ENCODE results near the gene KCNK18. TPM values are rescaled to one million over a fixed set of nuclear protein-coding genes. Genes with fewer than 3 reads are reported as not detected.
A peak's percentile ranks its signal among the peaks of the same experiment; 100 is the strongest.

The KCNK18 gene
- total RNA-seq, 1 donor = not detected

DNA sequence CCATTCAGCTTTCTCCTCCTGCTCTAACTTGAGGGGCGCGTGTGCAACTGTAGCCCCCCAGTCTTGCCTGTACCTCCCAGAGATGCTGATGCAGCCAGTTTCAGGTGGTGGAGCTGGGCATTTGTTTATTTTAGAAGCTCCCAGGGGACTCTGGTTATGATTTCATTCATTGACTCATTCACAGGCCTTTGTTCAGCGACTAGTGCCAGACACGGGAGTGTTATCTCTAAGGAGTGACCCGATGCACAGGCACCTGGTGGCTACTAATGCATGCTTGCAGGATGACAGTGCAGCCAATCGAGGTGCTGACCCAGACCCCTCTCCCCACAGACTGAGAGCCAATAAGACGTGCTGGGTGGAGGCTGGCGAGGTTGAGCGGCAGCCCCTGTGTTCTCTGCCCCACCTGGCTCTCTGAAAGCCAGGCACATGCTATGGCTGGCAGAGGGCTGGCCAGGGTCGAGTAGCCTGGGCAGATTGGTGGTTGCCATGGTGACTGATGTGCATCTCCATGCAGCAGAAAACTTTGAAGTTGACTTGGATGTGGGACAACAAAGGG, 23.9 kb downstream of the KCNK18 start:
- DNase-seq (ENCODE audit: low read depth) = peak; percentile 24
- TF ChIP-seq, protein P1, sequence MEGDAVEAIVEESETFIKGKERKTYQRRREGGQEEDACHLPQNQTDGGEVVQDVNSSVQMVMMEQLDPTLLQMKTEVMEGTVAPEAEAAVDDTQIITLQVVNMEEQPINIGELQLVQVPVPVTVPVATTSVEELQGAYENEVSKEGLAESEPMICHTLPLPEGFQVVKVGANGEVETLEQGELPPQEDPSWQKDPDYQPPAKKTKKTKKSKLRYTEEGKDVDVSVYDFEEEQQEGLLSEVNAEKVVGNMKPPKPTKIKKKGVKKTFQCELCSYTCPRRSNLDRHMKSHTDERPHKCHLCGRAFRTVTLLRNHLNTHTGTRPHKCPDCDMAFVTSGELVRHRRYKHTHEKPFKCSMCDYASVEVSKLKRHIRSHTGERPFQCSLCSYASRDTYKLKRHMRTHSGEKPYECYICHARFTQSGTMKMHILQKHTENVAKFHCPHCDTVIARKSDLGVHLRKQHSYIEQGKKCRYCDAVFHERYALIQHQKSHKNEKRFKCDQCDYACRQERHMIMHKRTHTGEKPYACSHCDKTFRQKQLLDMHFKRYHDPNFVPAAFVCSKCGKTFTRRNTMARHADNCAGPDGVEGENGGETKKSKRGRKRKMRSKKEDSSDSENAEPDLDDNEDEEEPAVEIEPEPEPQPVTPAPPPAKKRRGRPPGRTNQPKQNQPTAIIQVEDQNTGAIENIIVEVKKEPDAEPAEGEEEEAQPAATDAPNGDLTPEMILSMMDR (IDR thresholded peaks at IDR 0.05; ENCODE audit: insufficient read depth, low read length) = no peak
- no peak overlapping the region for H3K4me3 ChIP-seq (ENCODE audit: low read depth, low read length)

DNA sequence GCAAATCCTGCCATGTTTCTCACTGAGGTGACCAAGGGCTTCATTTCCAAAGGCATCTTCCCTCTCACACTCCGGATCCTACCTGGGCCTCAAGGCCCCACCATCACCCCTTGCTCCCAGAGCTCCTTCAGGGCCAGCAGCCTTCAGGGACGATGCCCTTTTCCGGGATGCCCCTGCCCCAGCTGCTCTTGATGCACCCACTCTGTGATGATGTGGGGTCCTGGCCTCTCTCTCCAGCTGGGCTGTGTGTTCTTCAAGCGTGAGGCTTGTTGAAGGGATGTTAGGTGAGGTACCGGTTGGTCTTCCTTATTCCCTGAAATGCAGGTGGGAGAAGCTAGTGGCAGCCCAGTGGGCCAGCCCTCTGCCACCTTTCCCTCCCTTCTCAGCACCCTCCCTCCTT, 25.3 kb downstream of the KCNK18 start:
- TF ChIP-seq, protein P1 (IDR thresholded peaks at IDR 0.05; ENCODE audit: insufficient read depth, low read length) = no peak
- DNase-seq (ENCODE audit: low read depth) = no peak
- no peak overlapping the region for H3K4me3 ChIP-seq (ENCODE audit: low read depth, low read length)

DNA sequence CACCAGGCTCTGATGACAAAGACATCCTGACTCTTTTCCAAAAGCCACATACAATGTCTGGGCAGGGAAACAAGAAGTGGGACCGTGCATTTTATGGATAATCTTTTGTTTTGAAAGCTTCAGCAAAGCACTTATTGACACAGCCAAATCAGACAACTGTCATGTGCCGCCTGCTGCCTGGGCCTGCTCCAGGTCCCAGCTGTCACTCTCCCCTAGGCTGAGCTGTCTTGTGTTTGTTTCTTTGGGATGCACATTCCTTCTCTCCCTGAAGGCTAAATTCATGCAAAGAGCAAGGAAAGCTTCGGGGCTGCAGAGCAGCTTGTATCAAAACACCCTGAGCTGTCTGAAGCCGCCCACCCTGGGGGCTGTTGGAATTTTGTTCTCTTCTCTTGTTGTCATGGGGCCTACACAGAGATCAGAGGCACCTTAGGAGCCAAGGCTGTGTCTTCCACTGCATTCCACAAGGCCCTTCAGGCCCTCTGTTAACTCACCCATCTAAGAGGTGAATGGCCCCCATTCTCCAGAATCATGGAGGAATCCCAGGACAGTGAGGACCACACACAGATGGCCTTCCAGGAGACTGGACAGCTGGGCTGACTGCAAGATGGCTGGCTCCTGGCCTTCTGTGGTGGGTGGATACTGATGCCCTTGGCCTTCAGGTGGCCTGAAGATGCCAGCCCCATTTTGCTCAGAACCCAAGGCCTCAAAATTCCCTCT, 25.8 kb downstream of the KCNK18 start:
- TF ChIP-seq, protein P1 (IDR thresholded peaks at IDR 0.05; ENCODE audit: insufficient read depth, low read length) = no peak
- no peak for DNase-seq (ENCODE audit: low read depth)
- no peak overlapping the region for H3K4me3 ChIP-seq (ENCODE audit: low read depth, low read length)

DNA sequence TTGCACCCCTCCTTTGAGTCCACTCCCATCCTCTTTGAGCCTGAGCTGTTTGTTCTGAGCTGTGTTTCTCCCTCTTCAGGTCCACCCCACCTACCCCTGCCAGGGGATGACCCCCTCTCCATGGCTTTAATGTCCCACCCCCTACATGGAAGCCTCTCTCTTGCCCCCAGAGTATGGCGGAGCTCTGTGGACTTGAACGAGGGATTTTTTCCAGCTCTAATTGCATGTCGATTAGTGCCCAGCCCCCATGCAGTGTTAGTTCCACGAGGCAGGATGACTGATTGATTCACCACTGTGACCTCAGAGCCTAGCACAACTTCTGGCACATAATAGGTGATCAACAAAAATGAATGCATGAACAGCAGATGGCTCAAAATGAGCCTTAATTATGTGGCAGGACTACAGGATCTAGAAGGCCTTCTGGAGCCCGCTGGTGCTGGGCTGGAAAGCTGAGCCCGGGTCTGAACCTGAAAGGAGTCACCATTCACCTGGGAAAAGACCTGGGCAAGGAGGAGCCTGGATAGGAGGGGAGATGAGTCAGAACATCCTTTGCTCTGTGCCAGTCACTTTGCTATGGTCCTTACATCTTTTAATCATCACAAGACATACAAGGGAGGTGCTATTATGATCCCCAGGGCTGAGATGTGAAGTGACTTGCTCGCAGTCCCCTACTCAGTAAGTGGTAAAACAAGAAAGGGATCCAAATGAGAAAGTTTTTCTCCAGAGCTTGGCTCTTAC, 26.6 kb downstream of the KCNK18 start:
- no peak overlapping the region for H3K4me3 ChIP-seq (ENCODE audit: low read depth, low read length)
- TF ChIP-seq, protein P1 (IDR thresholded peaks at IDR 0.05; ENCODE audit: insufficient read depth, low read length) = no peak
- DNase-seq (ENCODE audit: low read depth) = no peak

- H3K4me3 ChIP-seq (ENCODE audit: low read depth, low read length) = no peak overlapping the region
- DNase-seq (ENCODE audit: low read depth) = no peak
- TF ChIP-seq, protein P1 (IDR thresholded peaks at IDR 0.05; ENCODE audit: insufficient read depth, low read length) = no peak
These were observed 27.6 kb downstream of the KCNK18 start for GRCh38 chr10:117224881-117225280.

- TF ChIP-seq, protein P1 (IDR thresholded peaks at IDR 0.05; ENCODE audit: insufficient read depth, low read length) = peak; percentile 43
- DNase-seq (ENCODE audit: low read depth) = peak; percentile 16
- no peak overlapping the region for H3K4me3 ChIP-seq (ENCODE audit: low read depth, low read length)
These were observed 29.6 kb downstream of the KCNK18 start for GRCh38 chr10:117226813-117227451.

All from fibroblast of the aortic adventitia (primary cell).